HG03558 (cell line): ENCODE measurements around the gene DNM3.

Experiments
- ATAC-seq: cut with Tn5 transposase; IDR thresholded peaks from one replicate; pipeline ENCODE4 v1.9.1; 2021; ENCODE audit warnings: moderate number of reproducible peaks; ENCODE audit not compliant: unreplicated experiment; ENCODE audit errors: extremely low read depth

Gene DNM3

DNA sequence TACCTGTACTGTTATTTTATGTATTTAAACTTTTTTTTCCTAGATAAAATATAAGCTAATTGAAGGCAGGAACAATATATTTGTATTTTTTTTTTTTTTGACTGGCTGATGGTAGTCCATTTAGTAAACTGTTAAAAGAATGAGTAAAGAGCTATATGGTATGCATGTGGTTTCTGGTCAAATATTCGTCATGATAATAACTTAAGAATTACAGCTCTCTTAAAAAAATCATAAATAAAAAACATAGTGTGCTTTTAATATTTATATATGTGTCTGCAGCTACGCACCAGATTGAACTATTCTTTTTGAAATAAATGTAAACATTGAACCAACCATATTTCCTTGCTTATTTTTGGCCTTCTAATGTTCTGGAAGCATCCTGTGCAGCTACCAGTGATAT is 306.9 kb downstream of the DNM3 start:
- ATAC-seq, result no peak

DNA sequence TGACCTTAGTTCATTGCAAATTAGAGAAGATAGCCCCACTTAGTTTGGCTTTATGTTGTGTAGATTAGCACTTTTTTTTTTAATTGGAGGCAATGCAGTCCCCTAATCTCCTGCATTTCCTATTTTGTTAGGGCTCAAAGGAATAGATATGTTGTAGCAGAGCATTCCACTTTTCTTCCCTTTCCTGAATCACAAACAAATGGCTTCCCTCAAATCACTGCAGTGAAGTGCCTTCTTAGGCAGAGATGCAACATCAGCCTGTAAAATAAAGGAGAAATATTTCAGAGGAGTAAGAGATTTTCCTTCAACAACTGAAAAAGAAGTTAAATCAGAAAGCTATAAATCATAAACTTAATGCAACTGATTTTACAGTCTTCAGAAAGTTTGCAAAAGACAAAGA is 307.4 kb downstream of the DNM3 start:
- ATAC-seq, result no peak

DNA sequence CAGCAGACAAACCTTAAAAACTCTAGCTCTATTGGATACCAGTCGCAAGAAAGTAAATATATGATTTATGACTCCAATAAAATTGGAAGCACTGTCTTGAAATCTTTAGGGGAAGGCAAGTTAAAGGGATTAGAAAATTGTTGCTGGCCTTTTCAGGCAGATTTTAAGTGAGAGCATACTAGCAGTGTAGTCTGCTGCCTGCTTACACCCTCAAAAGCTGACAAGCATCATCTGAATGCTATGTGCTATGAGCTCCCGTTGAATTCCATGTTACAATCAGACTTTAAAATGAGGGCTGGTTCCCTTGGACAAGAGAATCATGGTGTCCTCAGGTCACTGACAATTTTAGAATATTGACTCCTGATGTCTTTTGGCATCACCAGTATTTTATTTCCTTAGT is 308.0 kb downstream of the DNM3 start:
- no peak for ATAC-seq

DNA sequence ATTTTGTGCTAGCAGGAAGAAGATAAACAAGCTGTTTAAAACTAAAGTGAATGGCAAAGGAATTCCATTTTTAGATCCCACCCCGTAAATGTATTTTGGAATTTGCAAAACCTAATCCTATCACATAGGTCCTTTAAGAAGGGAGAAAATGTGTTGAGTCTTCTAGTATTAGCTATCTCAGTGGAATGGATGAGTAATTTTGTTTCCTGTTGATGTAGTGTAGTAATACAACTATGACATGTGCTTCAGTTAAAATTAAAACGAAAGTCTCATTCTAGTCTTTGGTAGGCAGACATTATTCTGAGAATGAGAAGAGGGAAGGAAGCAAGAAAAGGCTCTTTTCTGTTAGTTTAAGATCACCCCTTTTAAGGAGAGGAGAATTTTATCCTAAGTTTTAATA is 313.3 kb downstream of the DNM3 start:
- peak; percentile 93 for ATAC-seq

DNA sequence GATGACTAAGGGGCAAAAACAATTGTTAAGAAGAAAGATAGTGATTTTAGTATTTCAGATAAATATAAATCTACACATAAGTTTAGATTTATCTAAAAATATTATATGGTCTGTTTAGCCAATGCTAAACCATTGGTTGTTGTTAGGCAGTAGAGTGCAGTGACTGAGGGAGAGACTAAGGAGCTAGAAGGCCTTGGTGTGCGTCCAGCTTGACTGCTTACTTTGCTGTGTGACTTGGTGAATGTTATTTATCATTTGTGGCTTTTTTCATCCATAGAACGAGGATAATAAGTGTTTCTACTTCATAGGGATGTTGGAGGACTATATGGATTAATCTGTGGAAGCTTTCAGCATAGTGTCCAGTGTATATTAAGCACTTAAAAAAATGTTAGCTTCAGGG is 314.5 kb downstream of the DNM3 start:
- ATAC-seq, result no peak

DNA sequence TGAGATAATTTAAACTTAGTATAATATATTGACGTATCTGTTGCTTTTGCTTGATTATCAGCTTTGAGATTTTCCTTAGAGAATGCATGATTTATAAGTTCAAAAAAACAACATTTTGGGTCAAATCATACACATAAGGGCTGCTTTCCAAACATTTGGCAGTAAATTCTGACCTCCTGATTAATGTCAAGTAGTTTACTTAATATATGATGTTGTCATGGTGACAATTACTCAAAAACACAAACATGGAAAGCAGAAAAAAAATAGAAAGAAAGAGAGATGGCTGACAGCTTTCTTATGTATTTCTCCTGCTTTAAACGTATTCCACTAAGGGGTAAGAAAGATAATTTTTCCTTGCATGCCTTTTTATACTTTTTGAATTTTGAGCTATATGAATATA is 320.9 kb downstream of the DNM3 start:
- ATAC-seq, result no peak

DNA sequence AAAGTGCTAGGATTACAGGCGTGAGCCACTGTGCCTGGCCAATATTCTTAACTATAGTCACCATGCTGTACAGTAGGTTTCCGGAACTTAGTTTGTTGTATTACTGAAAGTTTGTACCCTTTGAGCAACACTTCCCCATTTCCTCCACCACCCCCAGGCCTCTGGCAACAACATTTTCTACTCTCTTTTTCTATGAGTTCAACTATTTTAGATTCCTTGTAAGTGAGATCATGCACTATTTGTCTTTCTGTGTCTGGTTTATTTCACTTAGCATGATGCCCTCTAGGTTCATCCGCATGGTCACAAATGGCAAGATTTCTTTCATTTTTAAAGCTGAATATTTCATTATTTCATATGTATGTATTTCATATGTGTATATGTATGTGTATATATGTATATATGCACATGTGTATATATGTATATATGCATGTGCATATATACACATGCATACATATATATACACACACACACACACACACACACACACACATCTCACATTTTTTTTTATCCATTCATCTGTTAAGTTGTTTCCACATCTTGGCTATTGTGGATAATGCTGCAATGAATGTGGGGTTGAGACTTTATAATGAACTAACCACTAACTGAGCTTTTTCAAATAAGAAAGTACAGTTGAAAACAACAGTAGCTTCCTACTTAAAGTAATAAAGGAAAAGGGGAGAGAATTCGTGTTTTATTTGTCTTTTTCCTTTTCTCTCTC is 322.4 kb downstream of the DNM3 start:
- ATAC-seq, result no peak

DNA sequence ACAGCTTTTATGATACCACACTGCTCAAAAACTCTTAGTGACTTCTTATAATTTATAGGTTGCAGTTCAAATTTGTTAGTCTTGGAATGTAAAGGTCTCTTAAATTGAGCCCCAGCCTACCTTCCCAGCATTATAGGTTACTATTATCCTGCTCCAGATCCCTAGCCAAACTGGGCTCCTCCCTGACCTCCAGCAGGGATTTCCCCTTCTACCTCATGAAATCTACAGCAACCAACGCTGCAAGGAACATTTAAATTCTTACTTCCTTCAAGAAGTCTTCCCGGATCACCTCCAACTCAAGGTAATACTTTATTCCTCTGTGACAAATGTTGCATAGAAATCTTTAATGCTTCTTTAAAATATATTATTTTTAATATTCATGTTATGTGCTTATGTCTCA is 324.1 kb downstream of the DNM3 start:
- no peak for ATAC-seq

DNA sequence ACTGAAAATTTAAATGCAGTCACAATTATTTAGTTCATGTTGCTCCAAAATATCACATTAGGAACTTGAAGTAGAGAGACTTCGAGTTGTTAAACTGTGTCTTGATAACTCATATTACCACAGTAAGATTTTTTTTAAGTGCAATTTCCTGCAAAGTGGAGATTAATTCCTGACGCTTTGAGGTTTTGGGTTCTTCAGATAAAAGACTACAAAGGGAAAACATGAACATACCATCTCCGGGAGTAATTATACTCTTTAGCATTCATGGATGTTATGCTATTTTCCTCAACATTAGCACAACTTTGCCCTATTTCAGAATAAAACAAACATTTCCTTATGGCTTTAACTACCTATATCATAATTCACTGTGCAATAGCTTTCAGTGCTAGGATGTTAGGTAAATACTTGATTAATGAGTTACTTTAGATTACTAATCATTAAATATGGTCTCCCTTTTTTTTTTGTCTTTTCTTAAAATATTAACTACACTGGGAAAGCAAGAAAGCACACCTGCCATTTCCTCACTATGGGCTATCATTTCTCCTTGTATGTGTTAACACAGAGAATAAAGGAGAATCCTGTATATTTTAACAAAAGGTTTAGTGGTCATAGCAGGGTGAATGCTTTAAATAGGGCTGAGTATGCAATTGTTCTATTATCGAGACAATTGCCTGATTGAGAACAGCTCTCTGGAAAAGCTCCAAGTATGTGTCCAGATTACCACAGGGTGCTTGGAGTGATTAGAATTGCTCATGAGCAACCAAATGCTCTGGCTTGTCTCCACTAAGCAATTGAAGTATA is 326.7 kb downstream of the DNM3 start:
- no peak for ATAC-seq

DNA sequence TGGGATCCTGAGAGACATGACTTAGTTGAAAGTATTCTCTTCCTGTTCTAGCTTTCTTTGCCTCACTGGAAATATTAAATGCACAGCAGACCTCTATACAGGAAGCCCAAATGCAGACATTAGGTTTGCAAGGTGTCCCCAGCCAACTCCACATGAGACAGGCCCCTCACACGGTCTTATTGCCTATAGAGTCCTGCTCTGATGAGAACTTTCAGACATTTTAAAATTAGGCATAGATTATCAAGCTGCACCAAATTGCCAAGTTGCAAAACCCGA is 327.2 kb downstream of the DNM3 start:
- no peak for ATAC-seq

DNA sequence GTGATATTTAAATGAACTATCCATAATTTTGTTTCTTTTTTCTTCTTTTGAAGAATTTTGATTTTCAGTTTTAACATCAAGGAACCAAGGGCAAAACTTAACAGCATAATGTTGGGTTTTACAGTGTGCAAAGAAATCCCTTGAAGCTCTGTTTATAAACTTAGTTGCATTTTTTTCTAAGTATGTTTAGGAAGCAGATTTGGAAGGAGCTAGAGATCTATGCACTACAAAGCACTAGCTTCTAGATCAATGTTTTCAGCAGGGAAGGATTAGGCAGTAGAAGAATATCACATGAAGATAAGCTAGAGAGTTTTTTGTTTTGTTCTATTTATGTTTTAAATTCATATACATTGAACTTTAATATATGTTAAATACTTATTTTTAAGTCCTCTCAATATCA is 328.5 kb downstream of the DNM3 start:
- ATAC-seq, result no peak

DNA sequence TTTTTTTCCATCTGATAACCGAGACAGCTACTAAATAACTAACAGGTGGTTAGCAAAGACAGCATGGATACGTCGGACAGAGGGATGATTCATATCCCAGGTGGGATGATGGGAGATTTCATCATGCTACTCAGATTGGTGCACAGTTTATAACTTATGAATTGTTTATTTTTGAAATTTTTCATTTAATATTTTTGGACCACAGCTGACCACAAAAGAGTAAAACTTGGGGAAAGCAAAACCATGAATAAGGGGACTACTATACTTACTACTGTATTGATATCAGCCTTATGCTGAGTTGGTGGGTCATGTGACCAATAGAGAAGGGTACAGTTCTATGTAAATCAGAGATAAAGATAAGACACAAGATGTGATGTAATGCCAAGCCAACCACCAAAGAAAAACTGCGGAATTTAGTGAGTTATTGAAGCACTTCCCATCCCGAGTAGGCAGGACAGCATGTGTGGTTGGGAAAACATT is 331.1 kb downstream of the DNM3 start:
- ATAC-seq, result no peak

DNA sequence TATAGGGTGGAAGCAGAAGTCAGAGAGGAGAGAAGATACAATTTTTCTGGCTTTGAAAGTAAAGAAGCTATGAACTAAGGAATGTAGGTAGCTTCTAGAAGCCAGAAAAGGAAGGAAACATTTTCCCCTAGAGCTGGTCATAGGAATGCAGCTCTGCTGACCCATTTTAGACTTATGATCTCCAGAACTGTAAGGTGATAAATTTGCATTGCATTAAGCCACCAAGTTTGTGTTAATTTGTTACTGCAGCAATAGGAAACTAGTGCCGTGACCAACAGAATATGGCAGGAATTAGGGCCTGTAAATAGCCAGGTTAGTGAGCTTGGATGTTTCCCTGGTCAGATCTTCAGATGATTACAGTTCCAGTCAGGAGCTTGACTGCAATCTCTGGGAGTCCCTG is 334.9 kb downstream of the DNM3 start:
- no peak for ATAC-seq

DNA sequence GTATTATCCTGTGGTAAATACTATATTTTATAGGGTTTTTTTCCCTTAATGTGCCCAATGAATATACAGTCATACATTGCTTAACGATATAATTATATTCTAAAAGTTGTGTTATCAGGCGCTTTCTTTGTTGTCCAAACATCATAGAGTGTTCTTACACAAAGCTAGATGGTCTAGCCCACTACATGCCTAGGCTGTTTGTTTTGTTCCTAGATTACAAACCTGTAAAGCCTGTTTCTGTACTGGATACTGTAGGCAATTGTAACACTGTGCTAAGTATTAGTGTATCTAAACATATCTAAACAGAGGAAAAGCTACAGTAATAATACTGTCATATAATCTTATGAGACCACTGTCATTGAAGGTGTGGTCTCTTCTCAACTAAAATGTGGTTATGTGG is 336.6 kb downstream of the DNM3 start:
- no peak for ATAC-seq

DNA sequence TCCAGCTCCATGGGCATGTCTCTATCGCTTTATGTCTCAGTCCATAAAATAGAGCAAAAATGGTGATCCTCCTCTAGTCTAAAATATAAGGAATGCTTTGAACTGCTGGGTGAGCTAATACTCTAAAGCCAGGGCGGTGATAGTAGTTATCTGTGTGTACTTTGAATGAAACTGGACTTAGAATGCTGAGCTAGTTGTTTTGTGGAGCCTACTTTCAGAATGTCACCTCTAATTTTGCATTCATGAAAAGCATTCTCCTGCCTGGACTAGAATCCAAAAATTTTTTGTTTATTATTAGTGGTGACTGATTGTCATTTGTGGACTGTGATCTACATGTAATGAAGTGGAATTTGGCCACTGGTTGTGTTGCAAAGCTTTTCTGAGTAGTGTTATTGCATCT is 337.6 kb downstream of the DNM3 start:
- ATAC-seq, result no peak

DNA sequence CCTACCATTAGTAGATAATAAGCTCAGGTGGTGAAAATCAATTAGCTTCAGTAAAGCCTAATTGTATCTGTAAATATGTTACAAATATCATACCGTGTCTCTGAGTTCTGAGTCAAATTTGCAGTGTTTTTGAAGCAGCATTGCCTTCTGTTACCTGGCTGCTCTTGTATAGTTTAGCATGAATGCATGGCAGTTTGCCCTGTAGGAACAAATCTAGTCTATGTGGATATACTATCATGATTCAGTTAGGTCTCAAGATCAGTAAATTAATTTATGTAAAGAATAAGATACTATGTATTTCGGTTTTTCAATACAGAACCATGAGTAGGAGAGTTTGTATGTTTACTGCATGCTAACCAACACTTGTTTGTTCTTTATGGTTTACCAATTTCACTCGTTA is 338.6 kb downstream of the DNM3 start:
- ATAC-seq, result no peak

DNA sequence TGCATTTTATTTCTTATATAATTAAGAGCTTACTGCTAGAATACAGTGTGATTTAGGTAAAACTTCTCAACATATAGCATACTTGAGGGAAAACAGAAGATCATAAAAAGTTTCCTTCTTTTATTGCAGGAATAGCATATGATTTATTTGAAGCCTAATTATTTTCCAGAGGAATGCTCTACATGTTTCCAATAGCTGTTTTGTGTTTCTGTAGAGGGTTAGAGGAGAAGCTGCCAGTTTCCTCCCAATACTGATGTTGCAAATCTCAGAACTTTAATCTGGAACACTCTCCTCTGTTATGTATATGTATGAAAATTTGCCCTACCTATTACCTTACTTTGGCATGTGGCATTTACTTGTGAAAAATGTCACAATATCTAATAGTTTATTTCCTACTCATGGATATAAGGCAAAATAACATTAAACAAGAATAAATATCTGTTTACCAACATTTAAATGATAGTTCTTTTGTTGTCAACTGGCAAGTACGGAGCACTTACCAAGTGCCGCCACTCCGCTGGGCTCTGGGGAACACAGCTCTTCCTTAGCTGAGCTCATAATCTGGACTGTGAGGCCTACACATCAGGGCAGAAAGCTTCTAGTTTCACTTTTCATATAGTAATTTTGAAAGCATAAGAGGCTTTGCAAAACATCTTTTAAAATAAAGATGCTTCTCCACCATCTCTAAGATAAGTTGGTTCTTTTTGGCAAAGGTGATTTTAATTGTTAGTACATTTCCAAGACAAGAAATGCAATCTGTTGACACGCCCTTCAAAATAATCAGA is 339.4 kb downstream of the DNM3 start:
- ATAC-seq, result peak; percentile 61

DNA sequence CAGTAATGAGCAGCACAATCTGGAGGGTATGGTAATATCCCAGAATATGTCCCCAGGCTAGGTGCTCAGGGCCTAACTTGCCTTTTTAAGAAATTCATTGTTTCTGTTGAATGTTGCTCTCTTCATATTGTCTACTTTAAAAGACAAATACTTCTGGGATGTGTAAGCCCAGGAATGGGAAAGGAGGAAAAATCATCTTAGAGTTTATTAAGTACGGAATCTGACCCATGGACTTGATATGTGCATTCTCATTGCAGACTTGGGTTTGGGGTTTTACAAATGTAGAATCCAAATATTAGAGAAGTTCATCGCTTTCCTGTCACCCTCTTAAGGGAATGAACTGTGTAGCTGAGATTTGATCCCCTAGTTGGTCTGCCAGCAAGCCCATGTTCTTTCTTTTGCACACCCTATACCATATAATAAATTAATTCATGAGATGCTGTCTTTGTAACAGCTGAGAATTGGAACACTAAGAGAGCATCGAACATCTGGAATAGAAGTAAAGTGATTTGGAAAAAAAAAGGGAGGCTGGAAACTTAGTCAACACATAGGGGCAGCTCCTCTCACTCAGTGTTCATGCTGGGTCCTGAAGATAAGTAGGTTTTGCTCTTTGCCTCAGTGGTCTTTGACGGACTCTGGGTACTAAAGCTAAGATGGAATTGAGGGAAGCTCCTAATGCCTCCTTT is 343.4 kb downstream of the DNM3 start:
- no peak for ATAC-seq

DNA sequence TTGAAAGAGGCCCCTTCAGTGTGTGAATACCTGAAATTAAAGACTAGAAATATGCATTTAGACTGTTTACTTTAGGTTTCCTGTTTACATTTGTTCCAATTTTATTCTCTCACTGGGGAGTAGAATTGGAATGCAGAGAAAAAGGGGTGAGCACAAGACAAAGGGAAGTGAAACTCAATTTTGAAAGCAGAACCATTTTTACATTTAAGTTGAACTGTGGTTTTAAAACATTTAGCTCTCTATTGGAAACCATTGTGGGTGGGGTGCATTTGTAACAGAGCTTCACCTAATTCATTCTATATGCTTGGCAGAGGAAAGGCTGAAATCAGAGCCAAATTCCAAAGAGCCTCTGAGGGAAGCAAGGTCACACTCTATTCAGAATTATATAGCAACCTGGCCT is 343.9 kb downstream of the DNM3 start:
- ATAC-seq, result peak; percentile 34

DNA sequence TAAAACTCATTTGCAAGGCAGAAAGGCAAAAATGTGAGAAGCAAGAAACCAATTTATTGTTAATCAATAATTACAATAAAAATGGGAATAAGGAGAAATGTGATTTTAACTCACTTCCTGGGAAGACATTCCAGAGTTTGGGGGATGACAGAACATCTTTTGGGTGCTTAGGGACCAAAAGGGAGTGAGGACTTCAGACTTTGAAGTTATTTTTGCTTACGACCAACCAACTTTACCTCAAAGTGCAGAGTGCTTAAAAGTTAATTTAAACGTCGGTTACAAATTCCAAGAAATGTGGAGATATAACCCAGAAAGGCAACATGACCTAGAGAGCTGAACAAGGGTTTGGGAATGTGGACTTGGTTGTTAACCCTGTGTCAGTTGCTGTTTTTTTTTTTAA is 344.7 kb downstream of the DNM3 start:
- no peak for ATAC-seq

DNA sequence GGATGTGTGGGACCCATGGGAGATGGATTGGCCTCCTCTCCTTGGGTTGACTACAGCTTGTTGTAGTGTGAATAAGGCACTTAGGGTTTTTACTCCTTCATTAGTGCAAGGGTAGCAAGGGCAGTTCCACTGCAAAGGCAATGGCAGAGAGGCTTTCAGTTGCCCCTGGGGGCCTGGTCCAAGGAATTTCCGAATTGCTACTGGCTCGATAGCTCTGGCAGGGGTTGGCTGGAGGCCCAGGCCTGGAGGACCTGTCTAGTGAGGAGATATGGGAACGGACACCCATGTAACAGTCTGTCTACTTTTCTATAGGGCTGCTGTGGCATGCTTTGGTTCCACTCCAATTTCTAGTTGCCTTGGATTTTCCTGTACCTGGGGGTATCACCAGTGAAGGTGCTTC is 360.3 kb downstream of the DNM3 start:
- no peak for ATAC-seq
